Aorta (tissue), 5 donors: ENCODE results near the gene KIF18B. TPM values are rescaled to one million over a fixed set of nuclear protein-coding genes. Genes with fewer than 3 reads are reported as not detected.

Source experiments
- ATAC-seq: fragments of 200-7000 bp; cut with Tn5 transposase; one replicate; pipeline ENCODE4 v1.9.1; 2022; ENCODE audit warnings: moderate library complexity; ENCODE audit not compliant: low FRiP score
- DNase-seq, 2 donors: peaks; one replicate each; pipeline ENCODE4 v3.0.0-alpha.2; 2020
- H3K27ac ChIP-seq, 2 donors: one replicate each; pipeline ENCODE4 v1.5.1; 2013; ENCODE audit warnings: low read length in 2 of 2, mild to moderate bottlenecking in 2 of 2, moderate library complexity in 2 of 2, control low read depth in 1 of 2, inconsistent platforms in 1 of 2, low read depth in 1 of 2
- H3K27me3 ChIP-seq, 2 donors: one replicate each; pipeline ENCODE4 v1.6.1; 2013; ENCODE audit warnings: control low read depth in 1 of 2, low read length in 1 of 2, mild to moderate bottlenecking in 1 of 2, moderate library complexity in 1 of 2; ENCODE audit not compliant: insufficient read depth in 2 of 2, control insufficient read depth in 1 of 2
- H3K36me3 ChIP-seq, 2 donors: one replicate each; pipeline ENCODE4 v1.6.1; 2013; ENCODE audit warnings: control low read depth in 1 of 2, low read length in 1 of 2, mild to moderate bottlenecking in 1 of 2; ENCODE audit not compliant: insufficient read depth in 2 of 2, control insufficient read depth in 1 of 2
- H3K4me1 ChIP-seq, 2 donors: one replicate each; pipeline ENCODE4 v1.6.1; 2013; ENCODE audit warnings: low read length in 2 of 2, control low read depth in 1 of 2, mild to moderate bottlenecking in 1 of 2, moderate library complexity in 1 of 2; ENCODE audit not compliant: insufficient read depth in 2 of 2, control insufficient read depth in 1 of 2
- H3K4me3 ChIP-seq, 2 donors: one replicate each; pipeline ENCODE4 v1.5.1; 2013; ENCODE audit warnings: low read length in 2 of 2, control low read depth in 1 of 2, mild to moderate bottlenecking in 1 of 2
- H3K9me3 ChIP-seq: one replicate; pipeline ENCODE4 v1.6.1; 2013; ENCODE audit warnings: mild to moderate bottlenecking, low read length; ENCODE audit not compliant: control insufficient read depth
- WGBS, 2 donors: extraction: QIAGEN DNeasy Blood & Tissue Kit; methylation state at CpG; one replicate each; pipeline ENCODE4 v1.1.7; 2013; 5-methylcytosine and 5-hydroxymethylcytosine counted together
- intact Hi-C, 2 donors: fragments of 100-400 bp; cut with DNase I; formaldehyde crosslinking; loops; one replicate each; pipeline versions ENCODE4 v1.14.2 to v1.15.0; 2022
- polyA plus RNA-seq, 2 donors: library from polyadenylated mRNA; stranded (reverse); fragments of 200-250 nt; gene quantifications; one replicate each; pipeline ENCODE4 v1.2.3, GENCODE V29; 2013
- total RNA-seq, 2 donors: library from RNA; stranded (reverse); fragmentation: NEBNext Ultra II Directional; extraction: Animal tissue kit (Norgen Biotek cat#: 25700); gene quantifications; one replicate each; pipeline ENCODE4 v1.2.1, GENCODE V29; 2021
- donor health status: healthy with polysubstance abuse.
- donor health status: Bipolar disorder and iron deficiency.
- donor health status: DM: no; HTN: no; CAD: no.
- donor health status: DM: no; HTN: no; CAD: no.
- donor health status: DM: yes; HTN: yes; CAD: no.

The KIF18B gene
- total and polyA plus RNA-seq, 4 donors = 0.05 to 1.7 (median 0.16) TPM; not detected in 1

- intact Hi-C loops = loop anchor here (1.0 to 5.0 kb wide), 3 partner anchors 101 to 182 kb away; no protein-coding TSS in a partner anchor
- no peaks in the 10 kb centered on the region for H3K9me3 ChIP-seq
- 4% methylated on average over 9 of the region's 9 CpGs for WGBS, 2 donors
- no peaks in the 10 kb centered on the region for H3K36me3 ChIP-seq
- H3K27ac ChIP-seq = no peak overlapping the region
- no peaks in the 10 kb centered on the region for H3K4me1 ChIP-seq
- DNase-seq = peak; percentile 87 to 92
- no peak overlapping the region for H3K4me3 ChIP-seq
- ATAC-seq = peak; percentile 87
- H3K27me3 ChIP-seq = no peaks in the 10 kb centered on the region
These were observed 27.5 kb downstream of the KIF18B start for GRCh38 chr17:44919885-44920564.

DNA sequence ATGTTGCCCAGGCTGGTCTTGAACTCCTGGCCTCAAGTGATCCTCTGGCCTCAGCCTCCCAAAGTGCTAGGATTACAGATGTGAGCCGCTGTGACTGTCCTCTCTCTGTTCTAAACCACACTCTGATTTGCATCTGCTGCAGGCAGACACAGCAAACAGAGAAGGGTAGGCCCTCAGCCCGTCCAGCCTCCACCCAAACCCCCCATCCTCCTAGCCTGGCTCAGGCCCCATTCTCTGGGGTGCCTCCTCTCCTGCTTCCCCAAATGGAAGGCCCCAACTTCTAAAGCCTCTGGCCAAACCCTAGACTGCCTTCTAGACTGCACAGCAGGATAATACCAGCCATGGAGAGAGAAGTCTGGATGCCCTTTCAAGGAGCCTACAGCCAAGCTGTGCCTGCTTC is 28.2 kb downstream of the KIF18B start:
- Histone ChIP-seq H3K27ac (no peak overlapping the region), H3K36me3 (no peaks in the 10 kb centered on the region), H3K4me1 (no peaks in the 10 kb centered on the region), H3K4me3 (no peak overlapping the region), H3K27me3 (no peaks in the 10 kb centered on the region), H3K9me3 (no peaks in the 10 kb centered on the region)
- intact Hi-C loops = no loop called here
- WGBS, 2 donors = 78 to 82% methylated on average over 2 of the region's 2 CpGs
- peak; percentile 4 to 31 for DNase-seq
- ATAC-seq = no peak

GRCh38 chr17:44918006-44918405 is 29.6 kb downstream of the KIF18B start:
- Histone ChIP-seq H3K27me3 (no peaks in the 10 kb centered on the region), H3K4me1 (no peaks in the 10 kb centered on the region), H3K9me3 (no peaks in the 10 kb centered on the region), H3K36me3 (no peaks in the 10 kb centered on the region), H3K27ac (no peak overlapping the region), H3K4me3 (no peak overlapping the region)
- WGBS, 2 donors = 96 to 98% methylated on average over 2 of the region's 2 CpGs
- peak in 1 of 2 donors; percentile 31 for DNase-seq
- no peak for ATAC-seq
- intact Hi-C loops = no loop called here

- WGBS, 2 donors = 91 to 92% methylated on average over 6 of the region's 6 CpGs
- no peaks in the 10 kb centered on the region for H3K27me3 ChIP-seq
- H3K36me3 ChIP-seq = no peaks in the 10 kb centered on the region
- intact Hi-C loops = loop anchor here (2.0 kb wide), 1 partner anchor 215 kb away; the partner anchor contains the start of gene PLCD3 (in 2 of the 2)
- ATAC-seq (no peak), DNase-seq (peak; percentile 29 to 32)
- no peaks in the 10 kb centered on the region for H3K9me3 ChIP-seq
- no peaks in the 10 kb centered on the region for H3K4me1 ChIP-seq
- no peak overlapping the region for H3K27ac ChIP-seq
- H3K4me3 ChIP-seq = no peak overlapping the region
These were observed 30.1 kb downstream of the KIF18B start for GRCh38 chr17:44917456-44917855.

- no peaks in the 10 kb centered on the region for H3K36me3 ChIP-seq
- 7 to 8% methylated on average over 10 of the region's 10 CpGs for WGBS, 2 donors
- no peaks in the 10 kb centered on the region for H3K4me1 ChIP-seq
- ATAC-seq = peak; percentile 44
- H3K27ac ChIP-seq = peak overlapping the region; percentile 49 to 66
- DNase-seq = peak; percentile 83 to 90
- intact Hi-C loops = loop anchor here (2.0 kb wide), 1 partner anchor 216 kb away; the partner anchor contains the start of gene PLCD3 (in 2 of the 2)
- H3K27me3 ChIP-seq = no peaks in the 10 kb centered on the region
- no peak overlapping the region for H3K4me3 ChIP-seq
- no peaks in the 10 kb centered on the region for H3K9me3 ChIP-seq
These were observed 30.8 kb downstream of the KIF18B start for GRCh38 chr17:44916781-44917241.

- Histone ChIP-seq H3K9me3 (no peaks in the 10 kb centered on the region), H3K36me3 (no peaks in the 10 kb centered on the region), H3K4me3 (no peak overlapping the region), H3K27ac (peak overlapping the region; percentile 59 to 66), H3K4me1 (no peaks in the 10 kb centered on the region), H3K27me3 (no peaks in the 10 kb centered on the region)
- ATAC-seq (no peak), DNase-seq (peak; percentile 24 to 59)
- intact Hi-C loops = loop anchor here (2.0 kb wide), 1 partner anchor 217 kb away; the partner anchor contains the start of gene PLCD3 (in 2 of the 2)
- 31 to 35% methylated on average over 10 to 11 of the region's 11 CpGs for WGBS, 2 donors
These were observed 31.5 kb downstream of the KIF18B start for GRCh38 chr17:44915862-44916780.

GRCh38 chr17:44915321-44915726 is 32.2 kb downstream of the KIF18B start, which contains the start of gene GFAP:
GFAP (minus strand) TSS chr17:44915500; CDS start chr17:44915486, 14 bp downstream.
- no peaks in the 10 kb centered on the region for H3K36me3 ChIP-seq
- H3K4me1 ChIP-seq = no peaks in the 10 kb centered on the region
- no peaks in the 10 kb centered on the region for H3K27me3 ChIP-seq
- H3K9me3 ChIP-seq = no peaks in the 10 kb centered on the region
- H3K4me3 ChIP-seq = no peak within 1 kb of the TSS
- intact Hi-C loops = no loop called here
- ATAC-seq (no peak), DNase-seq (peak; percentile 46 to 73)
- H3K27ac ChIP-seq = peak within 1 kb of the TSS; percentile 59 to 66
- 42 to 43% methylated on average over 14 to 17 of the region's 17 CpGs for WGBS, 2 donors

- 37 to 44% methylated on average over 19 of the region's 19 CpGs for WGBS, 2 donors
- no peak for ATAC-seq
- Histone ChIP-seq H3K9me3 (no peaks in the 10 kb centered on the region), H3K27ac (no peak overlapping the region), H3K27me3 (no peaks in the 10 kb centered on the region), H3K4me3 (no peak overlapping the region), H3K36me3 (no peaks in the 10 kb centered on the region), H3K4me1 (no peaks in the 10 kb centered on the region)
- peak; percentile 33 to 69 for DNase-seq
- intact Hi-C loops = no loop called here
These were observed 32.8 kb downstream of the KIF18B start for GRCh38 chr17:44914698-44915271.
